Epithelial cell of esophagus (primary cell): ENCODE measurements around the gene GLCCI1.
A peak's percentile ranks its signal among the peaks of the same experiment; 100 is the strongest.
"Not testable (repeated sequence)": the region's sequence is repeated elsewhere in the genome, so short reads cannot be mapped to it uniquely, and the experiment has no call there.

Experiments
- DNase-seq: peaks from one replicate; pipeline ENCODE4 v3.0.0; 2010; ENCODE audit warnings: low read depth
- H3K4me3 ChIP-seq: 2 replicates; pipeline ENCODE4 v1.5.1; 2011; ENCODE audit warnings: mild to moderate bottlenecking, low read length, control low read depth
- TF ChIP-seq, protein P1 (sequence below): IDR thresholded peaks from 2 replicates; pipeline ENCODE4 v1.5.1; 2011; ENCODE audit warnings: low read depth, mild to moderate bottlenecking, low read length, control low read depth, inconsistent platforms; ENCODE audit not compliant: insufficient read depth; ENCODE audit errors: missing control alignments

Gene GLCCI1

DNA sequence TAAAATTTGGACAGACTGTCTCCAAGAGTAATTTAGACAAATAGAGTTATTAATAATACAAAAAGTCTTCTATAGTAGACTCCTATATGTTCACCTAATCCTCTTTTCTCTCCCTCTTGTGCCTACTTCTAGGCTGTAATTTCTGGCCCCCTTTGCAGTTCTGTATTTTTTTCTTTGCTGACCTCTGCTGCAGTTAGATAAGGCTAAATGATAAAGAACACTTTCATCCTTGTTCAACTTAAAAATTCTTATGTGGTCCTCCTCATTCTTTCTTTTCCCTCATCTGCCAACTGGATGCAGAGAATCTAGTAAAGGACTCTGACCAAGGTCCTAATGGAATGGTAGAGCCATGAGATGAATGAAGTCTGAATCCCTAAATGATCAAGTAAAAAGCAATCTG, 20.1 kb downstream of the GLCCI1 start:
- TF ChIP-seq, protein P1, sequence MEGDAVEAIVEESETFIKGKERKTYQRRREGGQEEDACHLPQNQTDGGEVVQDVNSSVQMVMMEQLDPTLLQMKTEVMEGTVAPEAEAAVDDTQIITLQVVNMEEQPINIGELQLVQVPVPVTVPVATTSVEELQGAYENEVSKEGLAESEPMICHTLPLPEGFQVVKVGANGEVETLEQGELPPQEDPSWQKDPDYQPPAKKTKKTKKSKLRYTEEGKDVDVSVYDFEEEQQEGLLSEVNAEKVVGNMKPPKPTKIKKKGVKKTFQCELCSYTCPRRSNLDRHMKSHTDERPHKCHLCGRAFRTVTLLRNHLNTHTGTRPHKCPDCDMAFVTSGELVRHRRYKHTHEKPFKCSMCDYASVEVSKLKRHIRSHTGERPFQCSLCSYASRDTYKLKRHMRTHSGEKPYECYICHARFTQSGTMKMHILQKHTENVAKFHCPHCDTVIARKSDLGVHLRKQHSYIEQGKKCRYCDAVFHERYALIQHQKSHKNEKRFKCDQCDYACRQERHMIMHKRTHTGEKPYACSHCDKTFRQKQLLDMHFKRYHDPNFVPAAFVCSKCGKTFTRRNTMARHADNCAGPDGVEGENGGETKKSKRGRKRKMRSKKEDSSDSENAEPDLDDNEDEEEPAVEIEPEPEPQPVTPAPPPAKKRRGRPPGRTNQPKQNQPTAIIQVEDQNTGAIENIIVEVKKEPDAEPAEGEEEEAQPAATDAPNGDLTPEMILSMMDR, result no peak
- H3K4me3 ChIP-seq, result no peak overlapping the region

DNA sequence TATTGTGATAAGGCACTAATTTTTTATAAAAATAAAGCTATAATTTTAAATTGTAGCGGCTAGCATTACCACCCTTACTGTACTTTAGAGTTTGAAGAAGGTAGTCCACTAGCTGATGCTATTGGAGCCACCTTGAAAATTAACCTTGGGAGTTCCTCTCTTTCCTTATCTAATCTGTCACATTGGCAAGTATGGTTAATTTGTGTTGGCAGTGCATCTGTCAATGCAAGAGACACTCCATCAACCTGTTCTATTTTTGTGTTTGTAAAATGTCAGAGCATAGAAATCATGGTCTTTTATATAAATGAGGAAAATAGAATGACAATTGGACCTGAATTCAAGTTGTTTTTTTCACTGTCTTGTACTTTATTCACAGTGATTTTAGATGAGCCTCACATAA, 20.5 kb downstream of the GLCCI1 start:
- no peak overlapping the region for H3K4me3 ChIP-seq
- TF ChIP-seq, protein P1, result no peak

More for the DNA sequence above, 20.1 kb downstream of the GLCCI1 start:
- DNase-seq, result no peak

DNA sequence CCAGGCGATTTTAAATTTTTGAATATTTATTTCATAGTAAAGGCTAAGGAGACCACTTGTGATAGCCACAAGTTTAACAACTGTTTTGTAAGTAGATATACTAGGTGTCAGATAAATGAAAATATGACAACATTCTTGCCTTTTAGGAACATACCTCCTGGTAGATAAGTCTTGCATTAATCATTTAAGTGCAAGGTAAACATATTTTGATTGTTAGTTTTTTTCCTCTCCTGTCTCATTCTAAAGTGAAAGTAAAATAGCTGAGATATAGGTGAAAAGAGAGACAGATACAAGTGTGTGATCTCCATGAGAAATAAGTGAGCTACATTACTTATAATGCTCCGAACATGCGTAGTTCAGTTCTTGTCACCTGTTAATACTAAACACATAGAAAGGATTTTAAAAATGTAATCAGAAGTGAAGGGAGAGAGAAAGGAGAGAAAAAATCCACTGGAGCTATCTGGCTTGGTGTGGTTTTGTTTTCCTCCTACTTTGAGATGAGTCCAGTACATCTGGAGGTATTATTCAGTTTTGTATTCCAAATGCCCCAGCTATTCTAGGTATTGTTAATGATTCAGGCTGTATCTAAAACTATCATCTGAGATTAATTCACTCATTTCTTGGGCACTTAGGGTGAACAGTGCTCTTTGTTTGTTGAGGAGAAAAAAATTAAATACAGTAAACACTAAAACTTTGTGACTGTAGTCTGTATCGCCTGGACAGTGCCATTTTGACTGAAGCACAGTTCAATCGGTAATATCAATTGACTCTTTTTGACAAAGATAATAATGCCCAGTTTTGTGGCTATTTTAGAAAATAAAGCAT, 21.2 kb downstream of the GLCCI1 start:
- no peak for DNase-seq
- TF ChIP-seq, protein P1, result no peak
- no peak overlapping the region for H3K4me3 ChIP-seq

More for the DNA sequence above, 20.5 kb downstream of the GLCCI1 start:
- no peak for DNase-seq

DNA sequence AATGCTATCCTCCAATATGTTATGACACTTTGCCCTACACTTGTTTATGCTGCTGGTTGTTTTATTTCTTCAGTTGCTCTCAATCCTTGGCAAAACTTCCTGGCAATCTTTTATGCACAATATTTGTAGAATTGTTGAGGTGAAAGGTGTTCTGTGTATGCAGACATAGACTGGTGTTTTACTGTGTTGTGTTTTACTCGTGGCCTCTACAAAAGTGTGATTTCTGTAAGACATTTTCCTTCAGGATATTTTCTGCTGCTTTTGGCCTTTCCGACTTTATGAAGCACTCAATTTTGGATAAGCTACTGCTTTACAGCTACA, 21.8 kb downstream of the GLCCI1 start:
- H3K4me3 ChIP-seq, result no peak overlapping the region
- TF ChIP-seq, protein P1, result no peak
- no peak for DNase-seq

DNA sequence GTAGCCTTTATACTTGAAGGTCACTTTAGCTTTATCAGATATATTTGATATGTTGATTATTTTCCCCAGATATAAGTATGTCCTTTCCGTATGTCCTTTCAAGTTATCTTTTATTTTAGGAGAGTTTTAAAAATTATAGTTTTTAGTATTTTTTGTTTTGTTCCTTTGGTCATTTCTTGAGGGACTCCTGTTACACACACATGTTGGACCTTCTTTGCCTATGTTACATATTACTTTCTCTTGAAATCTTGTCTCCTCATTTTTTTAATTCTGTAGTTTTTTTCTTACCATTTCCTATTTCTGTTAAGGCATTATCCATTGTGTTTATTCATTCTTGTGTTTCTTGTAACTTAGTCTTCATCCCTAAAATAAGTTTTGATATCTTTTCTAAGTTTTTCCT, 23.9 kb downstream of the GLCCI1 start:
- TF ChIP-seq, protein P1, result no peak
- no peak for DNase-seq
- H3K4me3 ChIP-seq, result no peak overlapping the region

DNA sequence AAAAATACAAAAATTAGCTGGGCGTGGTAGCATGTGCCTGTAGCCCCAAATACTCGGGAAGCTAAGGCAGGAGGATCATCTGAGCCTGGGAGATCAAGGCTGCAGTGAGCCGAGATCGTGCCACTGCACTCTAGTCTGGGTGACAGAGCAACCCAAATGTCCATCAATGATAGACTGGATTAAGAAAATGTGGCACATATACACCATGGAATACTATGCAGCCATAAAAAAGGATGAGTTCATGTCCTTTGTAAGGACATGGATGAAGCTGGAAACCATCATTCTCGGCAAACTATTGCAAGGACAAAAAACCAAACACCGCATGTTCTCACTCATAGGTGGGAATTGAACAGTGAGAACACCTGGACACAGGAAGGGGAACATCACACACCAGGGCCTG, 26.8 kb downstream of the GLCCI1 start:
- DNase-seq, H3K4me3 ChIP-seq: not testable (repeated sequence)

DNA sequence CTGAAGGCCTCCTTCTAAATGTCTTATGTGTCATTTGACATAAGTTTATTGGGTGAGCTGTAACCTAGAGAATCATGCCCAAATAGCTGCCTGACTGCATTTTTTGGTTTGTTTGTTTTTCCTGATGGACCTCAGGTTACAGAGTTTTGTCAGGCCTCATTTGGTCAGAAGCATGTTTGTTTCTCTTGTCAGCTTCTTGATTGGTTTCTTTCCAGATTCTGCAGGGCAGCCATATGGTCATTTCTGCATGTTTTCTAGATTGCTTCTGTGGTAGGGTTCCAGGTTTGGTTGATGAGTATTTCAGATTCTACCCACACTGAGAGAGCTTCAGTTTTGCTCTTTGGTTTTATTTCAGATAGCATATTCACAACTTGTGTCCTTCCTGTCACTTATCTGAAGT, 28.0 kb downstream of the GLCCI1 start:
- TF ChIP-seq, protein P1, result no peak
- DNase-seq, result peak; percentile 49
- H3K4me3 ChIP-seq, result no peak overlapping the region
